Measurements from ENCODE around the gene ZBED4. TPM values are rescaled to one million over a fixed set of nuclear protein-coding genes. Genes with fewer than 3 reads are reported as not detected.

Gene ZBED4
- total and polyA plus RNA-seq, 4 experiments from 2014 or later: 6.7 to 18.6 (median 13.9) TPM

DNA sequence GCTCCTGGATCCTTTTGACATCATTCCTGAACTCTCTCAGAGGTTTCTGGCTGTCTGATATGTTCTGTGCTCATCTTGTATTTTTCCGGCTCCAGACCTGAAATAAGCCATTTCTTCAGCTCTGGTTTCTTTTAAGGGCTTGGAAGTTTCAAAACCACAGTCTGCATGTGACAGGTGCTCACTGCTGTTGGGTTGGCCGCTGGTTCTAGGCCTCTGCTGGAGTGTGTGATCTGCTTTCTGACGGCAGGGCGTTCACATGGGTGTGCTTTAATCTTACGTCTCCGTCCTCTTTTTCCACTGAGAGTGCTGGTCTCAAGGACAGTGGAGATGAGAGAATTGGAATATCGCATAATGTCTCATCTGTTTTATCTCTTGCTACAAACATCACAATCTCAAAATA, 10.3 kb downstream of the ZBED4 start:
- H3K27me3 ChIP-seq (ENCODE audit: insufficient read depth, low read length): no peaks in the 10 kb centered on the region
- Mint-ChIP-seq H3K9me3 (peaks cover 0 to 24% (median 19%) of the 10 kb centered on the region in 8 donors), H3K36me3 (peaks cover 24 to 29% of the 10 kb centered on the region in 2 donors), H3K4me1 (peaks cover 40 to 72% (median 54%) of the 10 kb centered on the region in 4 donors), H3K27ac (peak overlapping the region; percentile 17 to 88 (median 68)), H3K27me3 (no peaks in the 10 kb centered on the region), H3K4me3 (peak overlapping the region in 3 of 8 donors; percentile 47 to 61 (median 49))
- ChIA-PET POLR2A (ENCODE audit: partially characterized antibody) (interaction anchor here (1.2 kb wide), 1 partner anchor 10 kb away, joined by 4 read pairs; the partner anchor contains the start of gene ZBED4), CTCF (ENCODE audit: partially characterized antibody) (no interaction called here)
- H3K36me3 ChIP-seq (ENCODE audit: insufficient read depth, low read length): no peaks in the 10 kb centered on the region
- intact Hi-C loops (cut with micrococcal nuclease): no loop called here
- H3K4me3 ChIP-seq (ENCODE audit: low read length in 2 of 2): no peak overlapping the region
- H3K27ac ChIP-seq (ENCODE audit: low read depth, low read length): no peak overlapping the region
- no peak for DNase-seq
- no peaks in the 10 kb centered on the region for H3K9me3 ChIP-seq (ENCODE audit: control insufficient read depth in 1 of 2, low read length in 2 of 2)
- H3K4me1 ChIP-seq (ENCODE audit: insufficient read depth, low read length): peaks cover 40% of the 10 kb centered on the region

DNA sequence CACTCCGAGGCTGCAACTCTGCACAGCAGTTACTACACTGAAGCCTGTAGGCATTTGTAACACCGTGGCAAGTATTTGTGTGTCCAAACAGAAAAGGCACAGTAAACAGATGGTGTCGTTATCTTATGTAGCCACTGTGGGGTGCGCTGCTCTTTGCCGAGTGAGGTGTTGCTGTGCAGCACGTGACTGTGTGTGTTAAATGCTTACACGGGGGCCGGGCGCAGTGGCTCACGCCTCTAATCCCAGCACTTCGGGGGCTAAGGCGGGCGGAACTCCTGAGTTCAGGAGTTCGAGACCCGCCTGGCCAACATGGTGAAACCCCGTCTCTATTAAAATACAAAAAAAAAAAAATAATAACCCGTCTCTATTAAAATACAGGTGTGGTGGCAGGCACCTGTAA, 11.5 kb downstream of the ZBED4 start:
- Histone ChIP-seq H3K27ac (ENCODE audit: low read depth, low read length) (no peak overlapping the region), H3K9me3 (ENCODE audit: control insufficient read depth in 1 of 2, low read length in 2 of 2) (no peaks in the 10 kb centered on the region), H3K36me3 (ENCODE audit: insufficient read depth, low read length) (no peaks in the 10 kb centered on the region), H3K4me3 (ENCODE audit: low read length in 2 of 2) (no peak overlapping the region), H3K4me1 (ENCODE audit: insufficient read depth, low read length) (peaks cover 50% of the 10 kb centered on the region), H3K27me3 (ENCODE audit: insufficient read depth, low read length) (no peaks in the 10 kb centered on the region)
- ChIA-PET POLR2A (ENCODE audit: partially characterized antibody) (no interaction called here), CTCF (ENCODE audit: partially characterized antibody) (no interaction called here)
- Mint-ChIP-seq H3K27me3 (no peaks in the 10 kb centered on the region), H3K4me3 (no peak overlapping the region), H3K9me3 (peaks cover 0 to 34% (median 23%) of the 10 kb centered on the region in 8 donors), H3K36me3 (peaks cover 34 to 35% of the 10 kb centered on the region in 2 donors), H3K4me1 (peaks cover 50 to 78% (median 63%) of the 10 kb centered on the region in 4 donors), H3K27ac (peak overlapping the region in 1 of 7 donors; percentile 15)
- intact Hi-C loops (cut with micrococcal nuclease): no loop called here
- no peak for DNase-seq

DNA sequence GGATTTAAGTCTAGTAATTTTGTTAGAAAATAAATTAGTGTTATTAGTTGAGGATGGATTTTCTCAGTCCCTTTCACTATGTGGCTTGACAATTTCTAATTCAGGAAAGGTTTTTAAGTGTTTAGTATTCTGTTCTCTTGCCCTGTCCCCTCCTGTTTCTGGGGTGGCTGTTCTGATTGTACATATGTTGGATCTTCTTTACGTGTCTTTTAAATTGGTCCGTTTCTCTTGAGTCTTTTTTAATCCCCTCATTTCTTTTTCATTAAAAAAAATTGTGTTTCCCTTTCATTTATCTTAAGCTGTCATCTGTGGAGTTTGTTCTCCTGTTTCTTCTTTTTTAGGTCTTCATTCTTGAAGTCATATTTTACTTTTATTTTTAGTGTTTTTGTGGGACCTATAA, 12.5 kb downstream of the ZBED4 start:
- Mint-ChIP-seq H3K4me1 (peaks cover 54 to 82% (median 66%) of the 10 kb centered on the region in 4 donors), H3K27ac (peak overlapping the region; percentile 11 to 95 (median 83))
- intact Hi-C loops (cut with micrococcal nuclease): no loop called here

DNA sequence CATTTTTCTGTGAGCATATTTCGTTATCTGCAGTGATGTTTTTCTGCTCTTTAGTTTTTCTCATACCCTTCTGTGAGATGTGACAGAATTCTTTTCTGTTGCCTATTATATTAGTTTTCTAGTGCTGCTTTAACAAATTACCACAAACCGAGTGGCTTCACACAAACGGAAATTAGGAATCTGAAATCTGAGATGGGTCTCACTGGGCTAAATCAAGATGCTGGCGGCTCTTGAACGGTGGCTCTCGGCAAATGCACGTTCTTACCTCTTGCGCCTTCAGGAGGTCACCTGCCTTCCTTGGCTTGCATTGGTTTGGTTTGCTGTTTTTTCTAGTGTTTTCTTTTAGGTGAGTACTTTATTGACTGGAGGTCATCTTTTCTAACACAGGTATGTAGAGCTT, 13.0 kb downstream of the ZBED4 start:
- Mint-ChIP-seq H3K27ac (peak overlapping the region; percentile 57 to 96 (median 87)), H3K27me3 (no peaks in the 10 kb centered on the region), H3K36me3 (peaks cover 36 to 39% of the 10 kb centered on the region in 2 donors), H3K9me3 (peaks cover 0 to 37% (median 25%) of the 10 kb centered on the region in 8 donors), H3K4me3 (peak overlapping the region in 7 of 8 donors; percentile 15 to 79 (median 70)), H3K4me1 (peaks cover 53 to 77% (median 63%) of the 10 kb centered on the region in 4 donors)
- ChIA-PET POLR2A (ENCODE audit: partially characterized antibody) (interaction anchor here (0.6 to 5.9 kb wide), 2 partner anchors 11 to 99 kb away, joined by 3 to 39 read pairs; partner anchors contain the start of gene ZBED4), CTCF (ENCODE audit: partially characterized antibody) (no interaction called here)
- Histone ChIP-seq H3K9me3 (ENCODE audit: control insufficient read depth in 1 of 2, low read length in 2 of 2) (no peaks in the 10 kb centered on the region), H3K36me3 (ENCODE audit: insufficient read depth, low read length) (no peaks in the 10 kb centered on the region), H3K27me3 (ENCODE audit: insufficient read depth, low read length) (no peaks in the 10 kb centered on the region), H3K4me3 (ENCODE audit: low read length in 2 of 2) (no peak overlapping the region), H3K4me1 (ENCODE audit: insufficient read depth, low read length) (peaks cover 57% of the 10 kb centered on the region), H3K27ac (ENCODE audit: low read depth, low read length) (no peak overlapping the region)
- no peak for DNase-seq
- intact Hi-C loops (cut with micrococcal nuclease): no loop called here

More for the DNA sequence above, 12.5 kb downstream of the ZBED4 start:
- Histone ChIP-seq H3K9me3 (ENCODE audit: control insufficient read depth in 1 of 2, low read length in 2 of 2) (no peaks in the 10 kb centered on the region), H3K4me1 (ENCODE audit: insufficient read depth, low read length) (peaks cover 58% of the 10 kb centered on the region), H3K4me3 (ENCODE audit: low read length in 2 of 2) (no peak overlapping the region), H3K27me3 (ENCODE audit: insufficient read depth, low read length) (no peaks in the 10 kb centered on the region), H3K27ac (ENCODE audit: low read depth, low read length) (no peak overlapping the region), H3K36me3 (ENCODE audit: insufficient read depth, low read length) (no peaks in the 10 kb centered on the region)
- H3K4me3 Mint-ChIP-seq: peak overlapping the region in 3 of 8 donors; percentile 29 to 78 (median 58)
- H3K9me3 Mint-ChIP-seq: peaks cover 0 to 37% (median 25%) of the 10 kb centered on the region in 8 donors
- ChIA-PET CTCF (ENCODE audit: partially characterized antibody) (no interaction called here), POLR2A (ENCODE audit: partially characterized antibody) (no interaction called here)
- H3K36me3 Mint-ChIP-seq: peaks cover 36 to 39% of the 10 kb centered on the region in 2 donors
- no peak for DNase-seq
- H3K27me3 Mint-ChIP-seq: no peaks in the 10 kb centered on the region

DNA sequence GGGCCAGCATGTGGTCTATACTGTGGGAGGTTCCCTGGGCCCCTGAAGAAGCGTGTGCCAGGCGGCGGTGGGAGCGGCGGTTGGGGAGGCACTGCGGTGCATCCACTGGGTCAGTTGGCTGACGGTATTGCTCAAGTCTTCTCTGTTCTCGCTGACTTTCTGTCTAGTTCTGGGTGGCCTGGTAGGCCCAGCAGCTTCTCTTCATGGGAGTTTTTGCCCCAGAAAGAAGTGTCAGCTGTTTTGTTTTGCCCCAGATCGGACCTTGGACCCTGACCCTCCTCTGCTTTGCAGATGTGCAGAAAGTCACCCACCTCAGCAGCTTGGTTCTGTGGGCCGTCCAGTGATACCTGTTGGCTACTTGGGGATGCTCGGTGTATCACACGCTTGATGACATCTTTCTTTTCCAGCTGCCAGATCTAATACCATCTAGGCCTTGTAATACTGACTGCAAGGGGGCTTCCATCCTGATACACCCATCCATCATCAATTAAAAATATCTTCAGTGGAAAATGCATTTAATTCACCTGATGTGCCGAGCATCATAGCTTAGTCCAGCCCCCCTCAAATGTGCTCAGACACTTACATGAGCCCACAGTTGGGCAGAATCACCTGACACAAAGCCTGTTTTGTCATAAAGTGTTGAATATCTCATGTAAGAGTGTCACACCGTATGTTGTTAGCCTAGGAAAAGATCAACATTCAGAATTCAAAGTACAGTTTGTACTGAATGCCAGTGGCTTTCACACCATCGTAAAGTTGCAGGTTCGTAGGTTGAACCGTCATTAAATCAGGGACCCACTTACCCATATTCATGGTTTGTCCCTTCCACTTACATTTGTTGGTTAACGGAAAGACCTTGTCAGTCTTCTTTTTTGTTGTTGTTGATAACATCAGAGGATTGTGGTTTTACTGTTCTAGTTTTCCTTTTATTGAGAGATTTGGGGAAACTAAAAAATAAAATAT, 13.9 kb downstream of the ZBED4 start:
- peaks cover 36 to 39% of the 10 kb centered on the region in 2 donors for H3K36me3 Mint-ChIP-seq
- ChIA-PET CTCF (ENCODE audit: partially characterized antibody) (interaction anchor here (0.6 to 2.1 kb wide), 4 partner anchors 8 to 100 kb away, joined by 3 to 6 read pairs (median 4); no protein-coding TSS in a partner anchor), POLR2A (ENCODE audit: partially characterized antibody) (interaction anchor here (0.6 to 5.9 kb wide), 8 partner anchors 12 to 95 kb away, joined by 3 to 39 read pairs (median 3); partner anchors contain the start of gene ZBED4)
- H3K9me3 Mint-ChIP-seq: peaks cover 0 to 37% (median 25%) of the 10 kb centered on the region in 8 donors
- H3K27ac ChIP-seq (ENCODE audit: low read depth, low read length): peak overlapping the region; percentile 24
- peak overlapping the region in 7 of 8 donors; percentile 52 to 79 (median 68) for H3K4me3 Mint-ChIP-seq
- H3K27ac Mint-ChIP-seq: peak overlapping the region; percentile 83 to 96 (median 88)
- peaks cover 57% of the 10 kb centered on the region for H3K4me1 ChIP-seq (ENCODE audit: insufficient read depth, low read length)
- no peaks in the 10 kb centered on the region for H3K27me3 ChIP-seq (ENCODE audit: insufficient read depth, low read length)
- H3K9me3 ChIP-seq (ENCODE audit: control insufficient read depth in 1 of 2, low read length in 2 of 2): no peaks in the 10 kb centered on the region
- H3K4me3 ChIP-seq (ENCODE audit: low read length in 2 of 2): no peak overlapping the region
- intact Hi-C loops (cut with micrococcal nuclease): no loop called here
- H3K36me3 ChIP-seq (ENCODE audit: insufficient read depth, low read length): no peaks in the 10 kb centered on the region
- peak; percentile 64 to 78 (median 69) for DNase-seq
- no peaks in the 10 kb centered on the region for H3K27me3 Mint-ChIP-seq
- peaks cover 55 to 77% (median 62%) of the 10 kb centered on the region in 4 donors for H3K4me1 Mint-ChIP-seq

DNA sequence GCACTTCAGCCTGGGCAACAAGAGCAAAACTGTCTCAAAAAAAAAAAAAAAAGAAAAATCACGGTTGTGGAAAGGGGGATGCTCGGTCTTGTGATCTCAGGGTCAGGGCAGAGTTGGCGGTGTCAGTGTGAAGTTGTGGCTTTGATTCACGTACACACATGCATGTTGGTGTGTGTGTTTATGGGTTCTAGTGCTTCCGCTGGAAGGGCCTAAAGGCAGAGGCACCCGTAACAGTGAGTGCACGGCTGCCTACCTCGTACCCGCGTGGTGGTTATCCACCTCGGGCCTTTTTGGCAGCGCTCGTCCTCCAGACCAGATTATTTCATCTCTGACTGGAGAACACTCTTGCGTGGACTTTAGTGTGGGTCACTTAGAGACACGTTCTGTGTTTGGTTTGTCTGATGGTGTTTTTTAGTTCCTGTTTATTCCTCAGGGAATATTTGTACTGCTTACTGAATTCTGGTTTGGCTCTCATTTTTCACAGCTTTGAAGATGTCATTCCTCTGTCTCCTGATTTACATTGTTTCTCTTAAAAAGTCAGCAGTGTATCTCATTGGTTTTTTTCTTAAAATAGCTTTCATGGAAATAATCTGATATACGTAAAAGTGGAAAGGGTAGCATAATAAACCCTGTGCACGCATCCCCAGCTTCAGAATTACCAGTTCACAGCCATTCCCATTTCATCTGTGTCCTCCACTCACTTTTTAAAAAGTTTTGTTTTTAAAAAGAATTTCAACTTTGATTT, 15.6 kb downstream of the ZBED4 start:
- peaks cover 53 to 76% (median 68%) of the 10 kb centered on the region in 4 donors for H3K4me1 Mint-ChIP-seq
- H3K4me3 ChIP-seq (ENCODE audit: low read length in 2 of 2): no peak overlapping the region
- H3K9me3 ChIP-seq (ENCODE audit: control insufficient read depth in 1 of 2, low read length in 2 of 2): no peaks in the 10 kb centered on the region
- CTCF ChIA-PET (ENCODE audit: partially characterized antibody): interaction anchor here (1.8 to 2.1 kb wide), 2 partner anchors 43 to 102 kb away, joined by 4 read pairs; no protein-coding TSS in a partner anchor
- intact Hi-C loops (cut with micrococcal nuclease): no loop called here
- H3K4me3 Mint-ChIP-seq: peak overlapping the region in 7 of 8 donors; percentile 45 to 72 (median 68)
- no peaks in the 10 kb centered on the region for H3K27me3 ChIP-seq (ENCODE audit: insufficient read depth, low read length)
- H3K9me3 Mint-ChIP-seq: peaks cover 0 to 37% (median 25%) of the 10 kb centered on the region in 8 donors
- peaks cover 45 to 48% of the 10 kb centered on the region in 2 donors for H3K36me3 Mint-ChIP-seq
- H3K36me3 ChIP-seq (ENCODE audit: insufficient read depth, low read length): no peaks in the 10 kb centered on the region
- H3K4me1 ChIP-seq (ENCODE audit: insufficient read depth, low read length): peaks cover 56% of the 10 kb centered on the region
- no peak for DNase-seq
- H3K27ac Mint-ChIP-seq: peak overlapping the region; percentile 81 to 95 (median 87)
- no peak overlapping the region for H3K27ac ChIP-seq (ENCODE audit: low read depth, low read length)
- POLR2A ChIA-PET (ENCODE audit: partially characterized antibody): interaction anchor here (1.0 to 5.9 kb wide), 4 partner anchors 10 to 30 kb away, joined by 3 to 39 read pairs (median 8); partner anchors contain the start of gene ZBED4
- no peaks in the 10 kb centered on the region for H3K27me3 Mint-ChIP-seq

All from CD4-positive, alpha-beta memory T cell (primary cell).